Measurements from ENCODE around the gene UBE2QL1.

The UBE2QL1 gene

GRCh38 chr5:6462671-6463070 is 14.0 kb downstream of the UBE2QL1 start:
- TF ChIP-seq CTCF (IDR thresholded peaks at IDR 0.05; ENCODE audit: low read depth, low read length): no peak
- H3K4me3 ChIP-seq (ENCODE audit: low read depth, low read length): no peak overlapping the region

DNA sequence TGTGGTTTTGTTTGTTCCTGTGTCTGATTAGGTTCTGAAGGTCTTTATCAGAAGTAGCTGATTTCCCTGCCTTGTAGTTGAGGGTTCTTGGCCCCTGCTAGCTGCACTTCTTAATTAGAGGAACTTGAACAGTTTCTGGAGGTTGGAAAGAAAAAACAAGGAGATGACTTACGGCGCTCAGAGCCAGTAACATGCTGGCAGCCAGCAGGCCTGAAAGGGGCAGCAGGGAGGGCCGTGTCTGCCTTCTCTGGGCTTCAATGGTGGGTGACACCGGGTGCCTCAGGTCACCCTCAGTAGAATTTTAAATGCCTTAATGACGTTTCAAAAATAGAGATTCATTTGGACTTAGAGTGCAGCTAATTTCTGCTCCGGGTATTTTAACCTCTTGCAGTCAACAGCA is 15.8 kb downstream of the UBE2QL1 start:
- TF ChIP-seq CTCF (IDR thresholded peaks at IDR 0.05; ENCODE audit: low read depth, low read length): no peak
- no peak overlapping the region for H3K4me3 ChIP-seq (ENCODE audit: low read depth, low read length)

GRCh38 chr5:6465831-6466790 is 17.5 kb downstream of the UBE2QL1 start:
- TF ChIP-seq CTCF (IDR thresholded peaks at IDR 0.05; ENCODE audit: low read depth, low read length): no peak
- H3K4me3 ChIP-seq (ENCODE audit: low read depth, low read length): no peak overlapping the region

GRCh38 chr5:6466975-6467567 is 18.4 kb downstream of the UBE2QL1 start:
- no peak for TF ChIP-seq CTCF (IDR thresholded peaks at IDR 0.05; ENCODE audit: low read depth, low read length)
- no peak overlapping the region for H3K4me3 ChIP-seq (ENCODE audit: low read depth, low read length)

- no peak for TF ChIP-seq CTCF (IDR thresholded peaks at IDR 0.05; ENCODE audit: low read depth, low read length)
- no peak overlapping the region for H3K4me3 ChIP-seq (ENCODE audit: low read depth, low read length)
These were observed 18.9 kb downstream of the UBE2QL1 start for GRCh38 chr5:6467591-6467990.

DNA sequence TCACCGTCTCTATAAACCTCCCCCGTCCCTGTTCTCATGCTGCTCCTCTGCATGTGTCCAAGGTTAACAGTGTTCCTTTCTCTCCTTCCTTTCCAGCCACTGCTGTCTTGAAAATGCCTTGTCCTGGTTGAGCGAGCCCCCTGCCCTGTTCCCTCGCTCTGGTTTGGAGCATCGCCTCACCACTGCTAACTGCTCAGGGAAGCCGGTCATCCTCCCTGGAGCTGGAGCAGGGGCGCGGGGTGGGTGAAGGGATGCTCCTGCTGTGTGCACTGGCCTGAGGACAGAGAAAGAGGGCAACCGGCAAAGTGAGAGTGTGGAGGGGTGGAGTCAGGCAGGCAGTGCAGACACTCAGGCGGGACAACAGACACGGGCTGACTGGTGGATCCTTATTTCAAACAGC is 19.4 kb downstream of the UBE2QL1 start:
- H3K4me3 ChIP-seq (ENCODE audit: low read depth, low read length): no peak overlapping the region
- TF ChIP-seq CTCF (IDR thresholded peaks at IDR 0.05; ENCODE audit: low read depth, low read length): no peak

GRCh38 chr5:6468870-6469269 is 20.2 kb downstream of the UBE2QL1 start:
- TF ChIP-seq CTCF (IDR thresholded peaks at IDR 0.05; ENCODE audit: low read depth, low read length): no peak
- H3K4me3 ChIP-seq (ENCODE audit: low read depth, low read length): no peak overlapping the region
